PC-9 (cell line): ENCODE results near the gene CREB1. TPM values are rescaled to one million over a fixed set of nuclear protein-coding genes. Genes with fewer than 3 reads are reported as not detected.

ENCODE experiments used
- BruUV-seq: library from RNA; stranded (reverse); fragments of 400-500 nt; replicated peaks from 2 replicates; lab custom pipeline; 2021; lab: Mats Ljungman, UMichigan
- CTCF ChIA-PET: fragments of 300-600 bp; sonication (Branson Sonifier 250); formaldehyde crosslinking; loops from one replicate; lab custom pipeline; 2022; ENCODE audit warnings: antibody characterized with exemption; lab: Charles Lee
- POLR2A ChIA-PET: fragments of 300-600 bp; sonication (Branson Sonifier 250); formaldehyde crosslinking; loops from one replicate; lab custom pipeline; 2022; ENCODE audit warnings: antibody characterized with exemption; ENCODE audit not compliant: unreplicated experiment; lab: Charles Lee
- DNase-seq, 2 experiments: peaks; one replicate each; pipeline versions ENCODE4 v3.0.0 to v3.0.0-alpha.2; 2015 to 2022; ENCODE audit warnings: mixed read lengths in 1 of 2
- H2AFZ ChIP-seq: fragments of 200-600 bp; sonication (generic); 2 replicates; pipeline ENCODE4 v1.8.1; 2017; ENCODE audit warnings: antibody characterized with exemption
- H3F3A ChIP-seq: fragments of 200-600 bp; sonication (generic); 2 replicates; pipeline ENCODE4 v1.8.1; 2017; ENCODE audit warnings: antibody characterized with exemption, mild to moderate bottlenecking, low read depth; ENCODE audit not compliant: insufficient read depth
- H3K27ac ChIP-seq: fragments of 200-600 bp; sonication (generic); 2 replicates; pipeline ENCODE4 v1.6.1; 2016; ENCODE audit warnings: mixed run types
- H3K27me3 ChIP-seq: fragments of 200-600 bp; sonication (generic); 2 replicates; pipeline ENCODE4 v1.6.1; 2016; ENCODE audit warnings: low read depth, mixed run types; ENCODE audit not compliant: insufficient read depth
- H3K36me3 ChIP-seq: fragments of 200-600 bp; sonication (generic); 2 replicates; pipeline ENCODE4 v1.6.1; 2016; ENCODE audit warnings: low read depth, mixed run types
- H3K4me1 ChIP-seq: fragments of 200-600 bp; sonication (generic); replicated peaks from 2 replicates; pipeline ENCODE4 v1.6.1; 2016; ENCODE audit warnings: mixed run types; ENCODE audit not compliant: insufficient read depth
- H3K4me2 ChIP-seq: fragments of 200-600 bp; sonication (generic); 2 replicates; pipeline ENCODE4 v1.6.1; 2017; ENCODE audit warnings: mixed run types
- H3K4me3 ChIP-seq: fragments of 200-600 bp; sonication (generic); 2 replicates; pipeline ENCODE4 v1.6.1; 2016; ENCODE audit warnings: mixed run types
- H3K79me2 ChIP-seq: fragments of 200-600 bp; sonication (generic); 2 replicates; pipeline ENCODE4 v1.6.1; 2017; ENCODE audit warnings: low read depth, mixed run types
- H3K9me2 ChIP-seq: fragments of 200-600 bp; sonication (generic); 2 replicates; pipeline ENCODE4 v1.8.1; 2017; ENCODE audit warnings: mild to moderate bottlenecking; ENCODE audit not compliant: insufficient read depth
- H3K9me3 ChIP-seq: fragments of 200-600 bp; sonication (generic); 2 replicates; pipeline ENCODE4 v1.8.1; 2016; ENCODE audit warnings: low read depth; ENCODE audit not compliant: insufficient read depth
- H4K20me1 ChIP-seq: fragments of 200-600 bp; sonication (generic); 2 replicates; pipeline ENCODE4 v1.8.1; 2017; ENCODE audit not compliant: insufficient read depth
- EZH2 ChIP-seq: fragments of 200-600 bp; sonication (generic); IDR thresholded peaks from 2 replicates; pipeline ENCODE4 v1.8.0; 2017; ENCODE audit warnings: antibody characterized with exemption, low read depth
- intact Hi-C: fragments of 100-400 bp; cut with micrococcal nuclease; formaldehyde crosslinking; loops from one replicate; pipeline ENCODE4 v1.10.0; 2022; ENCODE audit not compliant: unreplicated experiment
- total RNA-seq: library from RNA; stranded (reverse); gene quantifications from 2 replicates; pipeline ENCODE4 v1.2.3, GENCODE V29; 2021
- TF ChIP-seq, protein P1 (sequence below): fragments of 200-600 bp; sonication (generic); conservative IDR thresholded peaks from 2 replicates; pipeline ENCODE4 v1.6.1; 2017; ENCODE audit warnings: mixed run types, antibody characterized with exemption, mild to moderate bottlenecking, moderate library complexity

The CREB1 gene
- total RNA-seq, 1 experiment from 2014 or later: 42.2 TPM

DNA sequence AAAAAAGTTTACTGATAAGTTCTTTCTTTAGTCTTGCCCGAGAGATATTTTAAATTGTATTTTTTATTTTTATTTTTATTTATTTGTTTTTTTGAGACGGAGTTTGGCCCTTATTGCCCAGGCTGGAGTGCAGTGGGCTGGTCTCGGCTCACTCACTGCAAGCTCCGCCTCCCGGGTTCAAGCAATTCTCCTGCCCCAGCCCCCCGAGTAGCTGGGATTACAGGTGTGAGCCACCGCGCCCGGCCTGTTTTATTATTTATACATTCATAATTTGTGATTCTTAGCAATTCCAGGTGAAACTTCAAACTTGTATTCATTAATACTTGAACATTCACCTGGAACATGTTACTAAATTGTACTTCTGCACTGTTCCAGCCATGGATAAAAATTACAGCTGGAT, 2.9 kb downstream of the CREB1 start:
- H3K79me2 ChIP-seq: peaks cover 74% of the 10 kb centered on the region
- peak overlapping the region; percentile 93 for H3K4me2 ChIP-seq
- peaks cover 34% of the 10 kb centered on the region for H3K4me1 ChIP-seq
- TF ChIP-seq EZH2: no peak
- TF ChIP-seq, protein P1, sequence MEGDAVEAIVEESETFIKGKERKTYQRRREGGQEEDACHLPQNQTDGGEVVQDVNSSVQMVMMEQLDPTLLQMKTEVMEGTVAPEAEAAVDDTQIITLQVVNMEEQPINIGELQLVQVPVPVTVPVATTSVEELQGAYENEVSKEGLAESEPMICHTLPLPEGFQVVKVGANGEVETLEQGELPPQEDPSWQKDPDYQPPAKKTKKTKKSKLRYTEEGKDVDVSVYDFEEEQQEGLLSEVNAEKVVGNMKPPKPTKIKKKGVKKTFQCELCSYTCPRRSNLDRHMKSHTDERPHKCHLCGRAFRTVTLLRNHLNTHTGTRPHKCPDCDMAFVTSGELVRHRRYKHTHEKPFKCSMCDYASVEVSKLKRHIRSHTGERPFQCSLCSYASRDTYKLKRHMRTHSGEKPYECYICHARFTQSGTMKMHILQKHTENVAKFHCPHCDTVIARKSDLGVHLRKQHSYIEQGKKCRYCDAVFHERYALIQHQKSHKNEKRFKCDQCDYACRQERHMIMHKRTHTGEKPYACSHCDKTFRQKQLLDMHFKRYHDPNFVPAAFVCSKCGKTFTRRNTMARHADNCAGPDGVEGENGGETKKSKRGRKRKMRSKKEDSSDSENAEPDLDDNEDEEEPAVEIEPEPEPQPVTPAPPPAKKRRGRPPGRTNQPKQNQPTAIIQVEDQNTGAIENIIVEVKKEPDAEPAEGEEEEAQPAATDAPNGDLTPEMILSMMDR: no peak
- H3K9me2 ChIP-seq: no peaks in the 10 kb centered on the region
- no peak overlapping the region for H2AFZ ChIP-seq
- H3K36me3 ChIP-seq: no peaks in the 10 kb centered on the region
- intact Hi-C loops: no loop called here
- POLR2A ChIA-PET: no interaction called here
- H3K9me3 ChIP-seq: no peaks in the 10 kb centered on the region
- no peaks in the 10 kb centered on the region for H3K27me3 ChIP-seq
- H3K4me3 ChIP-seq: no peak overlapping the region
- no TSS peak for BruUV-seq
- no peak for DNase-seq
- H3F3A ChIP-seq: no peaks in the 10 kb centered on the region; the same call in 1 of the 2 replicates
- H3K27ac ChIP-seq: no peak overlapping the region
- no peaks in the 10 kb centered on the region for H4K20me1 ChIP-seq
- CTCF ChIA-PET: interaction anchor here (0.6 kb wide), 1 partner anchor 187 kb away, joined by 4 read pairs; no protein-coding TSS in a partner anchor

- Histone ChIP-seq H3K4me1 (peaks cover 28% of the 10 kb centered on the region), H2AFZ (no peak overlapping the region), H3K27ac (no peak overlapping the region), H3K36me3 (no peaks in the 10 kb centered on the region), H4K20me1 (no peaks in the 10 kb centered on the region), H3K79me2 (peaks cover 77% of the 10 kb centered on the region), H3K4me2 (peak overlapping the region; percentile 39), H3F3A (no peaks in the 10 kb centered on the region), H3K27me3 (no peaks in the 10 kb centered on the region), H3K4me3 (no peak overlapping the region), H3K9me3 (no peaks in the 10 kb centered on the region), H3K9me2 (no peaks in the 10 kb centered on the region)
- intact Hi-C loops: no loop called here
- POLR2A ChIA-PET: interaction anchor here (0.7 kb wide), 1 partner anchor 1075 kb away, joined by 12 read pairs; no protein-coding TSS in a partner anchor
- DNase-seq: no peak
- TF ChIP-seq EZH2: no peak
- TF ChIP-seq, protein P1: no peak
- no TSS peak for BruUV-seq
- CTCF ChIA-PET: no interaction called here
Observed at GRCh38 chr2:207533461-207534008, 3.8 kb downstream of the CREB1 start.

DNA sequence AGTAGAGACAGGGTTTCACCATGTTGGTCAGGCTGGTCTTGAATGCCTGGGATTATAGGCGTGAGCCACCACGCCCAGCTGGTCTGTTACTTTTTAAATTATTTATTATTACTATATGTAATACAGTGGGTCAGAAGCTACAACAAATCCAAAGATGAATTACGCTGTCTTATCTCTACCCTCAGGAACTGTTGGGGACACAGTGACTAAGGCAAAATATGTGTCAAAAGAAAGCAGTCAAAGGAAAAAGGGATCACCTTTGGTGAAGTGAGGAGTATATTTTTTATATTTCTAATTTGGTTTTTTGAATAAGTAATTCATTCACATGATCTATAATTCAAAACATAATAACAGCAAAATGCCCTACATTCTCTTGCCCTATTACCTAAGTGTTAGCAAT, 4.7 kb downstream of the CREB1 start:
- Histone ChIP-seq H3K27me3 (no peaks in the 10 kb centered on the region), H3K9me3 (no peaks in the 10 kb centered on the region), H3K4me1 (peaks cover 28% of the 10 kb centered on the region), H3K36me3 (no peaks in the 10 kb centered on the region), H3K27ac (no peak overlapping the region), H3K79me2 (peaks cover 83% of the 10 kb centered on the region), H4K20me1 (no peaks in the 10 kb centered on the region), H3K4me2 (peak overlapping the region; percentile 39; the same call in 1 of the 2 replicates), H2AFZ (no peak overlapping the region), H3K9me2 (no peaks in the 10 kb centered on the region), H3F3A (no peaks in the 10 kb centered on the region), H3K4me3 (no peak overlapping the region)
- no TSS peak for BruUV-seq
- ChIA-PET CTCF (no interaction called here), POLR2A (no interaction called here)
- no peak for DNase-seq
- TF ChIP-seq, protein P1: no peak
- TF ChIP-seq EZH2: no peak
- intact Hi-C loops: no loop called here
